ENCODE data around the gene SMG1.
"Not testable (repeated sequence)": the region's sequence is repeated elsewhere in the genome, so short reads cannot be mapped to it uniquely, and the experiment has no call there.

GRCh38 chr16:18780460-18781026 lies 145.7 kb downstream of the SMG1 start:
- not testable (repeated sequence) for TF ChIP-seq POLR2A (IDR thresholded peaks at IDR 0.05; ENCODE audit: borderline replicate concordance, extremely low read depth, insufficient read depth, insufficient read length); CTCF (IDR thresholded peaks at IDR 0.05 in 2 of 3, conservative IDR thresholded peaks at IDR 0.05 in 1 of 3; ENCODE audit: borderline replicate concordance in 1 of 3, insufficient read depth in 1 of 3, low read depth in 2 of 3, low read length in 2 of 3)

Data from HCT116 (cell line).